HG02623 (cell line): ENCODE measurements around the gene TXNDC15.

ENCODE experiments used
- ATAC-seq: cut with Tn5 transposase; IDR thresholded peaks from one replicate; pipeline ENCODE4 v1.9.1; 2021; ENCODE audit warnings: moderate library complexity; ENCODE audit not compliant: unreplicated experiment

TXNDC15 gene

GRCh38 chr5:134913795-134914194 is 39.6 kb downstream of the TXNDC15 start:
- no peak for ATAC-seq

DNA sequence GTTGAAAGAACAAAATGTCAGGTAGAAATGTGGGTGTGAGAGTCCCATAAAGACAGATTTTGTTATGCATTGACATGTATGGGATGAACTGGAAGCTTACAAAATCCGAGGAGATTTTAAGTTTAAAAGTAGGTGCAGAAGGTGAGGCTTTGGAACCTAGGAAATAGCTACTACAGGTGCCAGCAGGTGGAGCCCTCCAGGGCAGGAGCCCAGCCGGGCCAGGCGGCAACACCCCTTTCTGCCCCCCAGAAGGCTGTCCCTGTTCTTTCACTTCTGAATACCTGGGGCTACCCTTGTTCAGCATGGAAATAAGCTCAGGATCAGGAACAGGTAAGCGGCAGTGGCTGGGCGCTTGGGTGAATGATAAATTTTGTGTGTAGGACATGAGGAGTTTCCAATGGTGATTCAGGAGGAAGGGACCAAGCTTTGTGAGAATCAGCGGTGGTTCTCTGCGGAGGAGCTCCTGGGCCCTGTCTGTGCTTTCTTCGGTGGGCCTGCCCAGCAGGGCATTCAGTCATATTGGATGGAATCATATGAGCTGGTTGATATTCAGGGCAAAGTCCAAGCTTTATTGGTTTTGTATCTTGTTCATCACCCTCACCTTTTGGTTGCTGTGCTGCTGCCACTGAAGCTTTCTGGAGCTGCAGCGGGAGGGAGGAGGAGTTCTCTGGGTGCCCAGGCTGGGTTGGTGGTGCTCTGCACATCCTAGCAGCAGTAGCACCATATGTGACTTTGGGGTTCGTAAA is 43.1 kb downstream of the TXNDC15 start:
- ATAC-seq: no peak

GRCh38 chr5:134918861-134919260 is 44.7 kb downstream of the TXNDC15 start:
- no peak for ATAC-seq

GRCh38 chr5:134920848-134921575 is 46.8 kb downstream of the TXNDC15 start:
- no peak for ATAC-seq

DNA sequence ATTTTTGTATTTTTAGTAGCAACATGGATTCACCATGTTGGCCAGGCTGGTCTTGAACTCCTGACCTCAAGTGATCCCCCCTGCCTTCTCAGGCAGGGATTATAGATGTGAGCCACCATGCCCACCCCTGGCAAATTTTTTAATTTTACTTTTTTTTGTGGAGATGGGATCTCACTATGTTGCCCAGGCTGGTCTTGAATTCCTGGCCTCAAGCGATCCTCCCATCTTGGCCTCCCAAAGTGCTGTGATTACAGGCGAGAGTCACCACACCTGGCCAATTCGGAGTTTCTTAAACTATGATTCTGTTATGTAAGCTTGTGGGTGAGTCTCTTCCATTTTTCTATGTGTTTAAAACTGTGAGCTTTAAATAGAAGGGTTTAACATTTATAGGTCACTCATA is 58.3 kb downstream of the TXNDC15 start:
- ATAC-seq: no peak

GRCh38 chr5:134934202-134934601 is 60.0 kb downstream of the TXNDC15 start:
- no peak for ATAC-seq

DNA sequence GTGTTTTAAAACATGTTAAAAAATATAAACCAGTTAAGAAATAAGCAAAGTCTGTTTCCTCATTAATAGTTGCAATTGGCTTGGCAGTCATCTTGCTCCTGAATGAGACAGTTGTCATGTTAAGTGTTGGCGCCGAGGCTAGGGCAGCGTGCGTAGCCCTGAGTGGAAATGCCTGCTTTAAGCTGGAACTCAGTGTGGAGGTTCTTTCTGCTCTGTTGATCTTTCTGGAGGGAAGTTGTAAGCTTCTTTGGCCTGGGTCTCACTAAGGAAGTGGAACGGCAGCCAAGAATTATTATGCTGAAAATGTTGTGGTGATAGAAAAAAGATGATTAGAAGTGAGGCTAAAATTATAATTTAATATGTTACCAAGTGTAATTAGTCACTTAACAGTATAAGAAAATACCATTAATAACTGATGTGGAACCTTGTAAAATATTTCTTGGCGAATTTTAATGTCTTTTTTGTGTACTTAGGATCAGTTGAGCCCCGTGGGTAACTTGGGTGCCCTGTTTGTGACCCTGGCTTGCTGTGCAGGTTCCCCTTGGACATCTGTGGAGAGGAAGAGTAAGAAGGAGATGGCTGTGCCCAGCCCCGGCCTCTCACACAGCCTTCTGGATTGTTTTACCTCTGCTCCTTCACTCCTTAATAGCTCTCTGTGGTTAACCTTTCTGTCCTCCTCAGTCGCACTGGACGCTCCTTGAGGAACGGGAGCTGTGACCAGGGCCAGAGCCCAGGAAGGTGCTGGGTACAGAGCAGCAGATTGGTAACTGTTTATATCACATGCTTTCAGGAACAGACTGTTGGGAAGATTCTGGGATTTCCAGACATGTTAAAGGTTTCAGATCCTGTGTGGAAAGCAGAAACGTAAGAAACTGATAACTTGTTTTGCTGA is 61.8 kb downstream of the TXNDC15 start:
- ATAC-seq: no peak

DNA sequence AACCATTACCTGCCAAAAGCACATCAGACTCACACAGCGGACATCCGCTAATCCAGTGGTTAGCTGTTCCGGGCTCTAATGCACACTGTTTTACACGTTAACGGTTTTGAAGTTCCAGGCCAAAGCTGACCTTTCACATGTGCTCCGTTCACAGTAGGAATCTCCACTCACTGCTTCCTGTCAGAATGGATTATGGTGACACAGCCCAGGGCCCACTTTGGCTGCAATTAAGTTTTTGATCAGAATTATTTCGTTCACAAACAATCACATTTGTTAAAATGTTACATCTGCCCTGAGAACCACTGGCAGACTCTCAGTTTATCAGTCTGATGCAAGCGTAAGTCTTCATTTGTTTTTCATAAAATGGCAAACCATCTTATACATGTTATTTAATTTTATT is 63.4 kb downstream of the TXNDC15 start:
- no peak for ATAC-seq

- no peak for ATAC-seq
Measured at GRCh38 chr5:134938030-134938429, 63.9 kb downstream of the TXNDC15 start.

DNA sequence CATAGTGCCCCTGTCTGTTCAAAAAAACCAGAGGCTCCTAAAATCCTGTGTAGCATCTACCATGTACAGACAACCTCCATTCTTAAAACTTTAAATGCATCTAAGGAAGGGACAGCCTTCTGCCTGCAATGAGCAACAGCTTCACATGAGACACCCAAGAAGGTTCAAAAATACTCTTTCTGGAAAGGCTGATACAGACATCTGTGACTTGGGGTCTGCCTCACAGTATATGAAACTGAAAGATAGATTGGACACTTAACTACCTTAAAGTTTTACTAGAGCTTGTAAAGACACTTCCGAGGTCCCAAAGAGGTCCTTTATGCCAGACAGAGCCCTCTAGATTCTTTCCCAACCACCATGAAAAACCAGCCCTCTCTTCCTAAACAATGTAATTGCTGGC is 65.3 kb downstream of the TXNDC15 start:
- ATAC-seq: no peak

GRCh38 chr5:134943547-134943946 is 69.4 kb downstream of the TXNDC15 start:
- no peak for ATAC-seq

- ATAC-seq: no peak
Measured at GRCh38 chr5:134944630-134945029, 70.5 kb downstream of the TXNDC15 start.

- ATAC-seq: no peak
Measured at GRCh38 chr5:134945041-134945440, 70.9 kb downstream of the TXNDC15 start.

GRCh38 chr5:134948911-134949310 is 74.7 kb downstream of the TXNDC15 start:
- ATAC-seq: no peak

- no peak for ATAC-seq
Measured at GRCh38 chr5:134949316-134949715, 75.1 kb downstream of the TXNDC15 start.
